ENCODE measurements around the gene VPREB3. TPM values are rescaled to one million over a fixed set of nuclear protein-coding genes. Genes with fewer than 3 reads are reported as not detected.

Gene VPREB3
- total RNA-seq, 1 experiment from 2014 or later: not detected

Other genes with a start within 250 kb of the VPREB3 start
- not detected in 2 replicates for gene IGLL1, start 174.1 kb downstream of the VPREB3 start, total RNA-seq (2014; rRNA removed; shearing (Covaris generic))
- not detected in 2 replicates for gene DRICH1, start 122.1 kb downstream of the VPREB3 start, total RNA-seq (2014; rRNA removed; shearing (Covaris generic))
- not detected in 2 replicates for gene RGL4, start 63.4 kb downstream of the VPREB3 start, total RNA-seq (2014; rRNA removed; shearing (Covaris generic))
- gene ZNF70, start 3.3 kb downstream of the VPREB3 start, total RNA-seq (2014; rRNA removed; shearing (Covaris generic)): 1.2 and 1.4 TPM in 2 replicates
- not detected in 2 replicates for gene C22orf15, start 8.6 kb upstream of the VPREB3 start, total RNA-seq (2014; rRNA removed; shearing (Covaris generic))
- 0.72 and 14.9 TPM in 2 replicates for gene CHCHD10, start 13.5 kb upstream of the VPREB3 start, total RNA-seq (2014; rRNA removed; shearing (Covaris generic))
- 0.35 and 1.4 TPM in 2 replicates for gene MMP11, start 18.4 kb upstream of the VPREB3 start, total RNA-seq (2014; rRNA removed; shearing (Covaris generic))
- gene SMARCB1, start 32.5 kb upstream of the VPREB3 start, total RNA-seq (2014; rRNA removed; shearing (Covaris generic)): 50.9 and 61.2 TPM in 2 replicates
- 0.43 and 1.6 TPM in 2 replicates for gene DERL3, start 84.6 kb upstream of the VPREB3 start, total RNA-seq (2014; rRNA removed; shearing (Covaris generic))
- gene SLC2A11, start 103.5 kb upstream of the VPREB3 start, total RNA-seq (2014; rRNA removed; shearing (Covaris generic)): 3.2 and 4.6 TPM in 2 replicates
- gene MIF, start 140.0 kb upstream of the VPREB3 start, total RNA-seq (2014; rRNA removed; shearing (Covaris generic)): 311 and 336 TPM in 2 replicates
- gene GSTT2B, start 206.8 kb upstream of the VPREB3 start, total RNA-seq (2014; rRNA removed; shearing (Covaris generic)): 5.2 and 12.3 TPM in 2 replicates
- gene DDTL, start 212.5 kb upstream of the VPREB3 start, total RNA-seq (2014; rRNA removed; shearing (Covaris generic)): 1.5 and 2.8 TPM in 2 replicates
- 188 and 232 TPM in 2 replicates for gene DDT, start 220.0 kb upstream of the VPREB3 start, total RNA-seq (2014; rRNA removed; shearing (Covaris generic))
- gene GSTT2, start 225.7 kb upstream of the VPREB3 start, total RNA-seq (2014; rRNA removed; shearing (Covaris generic)): 1.7 TPM in 1 of 2 replicates, not detected in the other

All from H4 (cell line).